GM12873 (cell line): Measurements from ENCODE around the gene CYTIP.

Source experiments
- CTCF ChIP-seq: IDR thresholded peaks from 2 replicates; pipeline ENCODE4 v1.5.1; 2012; ENCODE audit warnings: low read depth, mild to moderate bottlenecking, moderate library complexity, low read length, control low read depth; ENCODE audit not compliant: insufficient read depth; ENCODE audit errors: missing control alignments

CYTIP gene

GRCh38 chr2:157471078-157471477 is 27.2 kb upstream of the CYTIP start:
- no peak for TF ChIP-seq CTCF

- TF ChIP-seq CTCF, result no peak
These were observed 26.4 kb upstream of the CYTIP start for GRCh38 chr2:157470321-157470720.

- TF ChIP-seq CTCF, result no peak
These were observed 25.8 kb upstream of the CYTIP start for GRCh38 chr2:157469726-157470125.

GRCh38 chr2:157468931-157469708 is 25.2 kb upstream of the CYTIP start:
- TF ChIP-seq CTCF, result no peak

- no peak for TF ChIP-seq CTCF
These were observed 22.9 kb upstream of the CYTIP start for GRCh38 chr2:157466764-157467163.

- TF ChIP-seq CTCF, result no peak
These were observed 21.7 kb upstream of the CYTIP start for GRCh38 chr2:157465554-157465953.

GRCh38 chr2:157463002-157463401 is 19.1 kb upstream of the CYTIP start:
- TF ChIP-seq CTCF, result no peak
